A549 (cell line): ENCODE measurements around the gene NUDT1. TPM values are rescaled to one million over a fixed set of nuclear protein-coding genes. Genes with fewer than 3 reads are reported as not detected.
A peak's percentile ranks its signal among the peaks of the same experiment; 100 is the strongest.

ENCODE experiments used
- ATAC-seq, 2 experiments: fragments of 200-7000 bp in 1 of 2; fragments of >200 bp in 1 of 2; cut with Nextera tagmentation in 1 of 2; cut with Tn5 transposase in 1 of 2; 3 replicates each; pipeline versions ENCODE4 v1.8.0 to v1.9.1; 2018 to 2020; ENCODE audit warnings: mild to moderate bottlenecking in 1 of 2, moderate library complexity in 1 of 2
- CTCF ChIA-PET: fragments of 300-600 bp; sonication (Branson Sonifier 250); formaldehyde crosslinking; extraction: SDS; loops from one replicate; lab custom pipeline; 2021; ENCODE audit warnings: antibody characterized with exemption, inconsistent platforms; lab: Yijun Ruan, JAX
- POLR2A ChIA-PET: fragments of 350-600 bp; formaldehyde crosslinking; extraction: SDS; loops from one replicate; lab custom pipeline; 2021; ENCODE audit warnings: antibody characterized with exemption, inconsistent platforms; lab: Yijun Ruan, JAX
- DNase-seq, 2 experiments: peaks; one replicate each; pipeline versions ENCODE4 v3.0.0 to v3.0.0-alpha.2; 2011 to 2016; ENCODE audit warnings: low read depth in 1 of 2, low spot score in 1 of 2
- FAIRE-seq: peaks from 2 replicates; lab custom pipeline; 2011; peaks lifted over from hg19 to GRCh38; lab: Jason Lieb, UNC
- H3K27ac ChIP-seq, 2 experiments: fragments of >200 bp; sonication (Bioruptor Twin); formaldehyde crosslinking; 3 replicates each; pipeline ENCODE4 v1.5.1; 2016 to 2017
- H3K4me1 ChIP-seq: fragments of >200 bp; sonication (Bioruptor Twin); formaldehyde crosslinking; 3 replicates; pipeline ENCODE4 v1.6.1; 2016
- H3K4me2 ChIP-seq: fragments of >200 bp; sonication (Bioruptor Twin); formaldehyde crosslinking; 3 replicates; pipeline ENCODE4 v1.6.1; 2016
- H3K4me3 ChIP-seq: fragments of >200 bp; sonication (Bioruptor Twin); formaldehyde crosslinking; 3 replicates; pipeline ENCODE4 v1.5.1; 2016
- H3K9me3 ChIP-seq: fragments of >200 bp; sonication (Bioruptor Twin); formaldehyde crosslinking; 3 replicates; pipeline ENCODE4 v1.6.1; 2016
- CBX8 ChIP-seq: fragments of 200-600 bp; sonication (generic); IDR thresholded peaks from 2 replicates; pipeline ENCODE4 v1.6.1; 2016
- CHD2 ChIP-seq: fragments of 150-350 bp; IDR thresholded peaks from 2 replicates; pipeline ENCODE4 v1.6.1; 2014; ENCODE audit warnings: low read length; ENCODE audit not compliant: partially characterized antibody
- EHF ChIP-seq: fragments of 250-450 bp; sonication (Bioruptor Pico); IDR thresholded peaks from 2 replicates; pipeline ENCODE4 v1.5.0; 2020; ENCODE audit warnings: mild to moderate bottlenecking
- FOSB ChIP-seq: fragments of 250-450 bp; sonication (Bioruptor Pico); IDR thresholded peaks from 2 replicates; pipeline ENCODE4 v1.5.0; 2020; ENCODE audit warnings: mild to moderate bottlenecking, moderate library complexity
- HDAC2 ChIP-seq: fragments of 200-600 bp; sonication (generic); IDR thresholded peaks from 2 replicates; pipeline ENCODE4 v1.6.1; 2016
- JUN ChIP-seq, 2 experiments: fragments of >200 bp; sonication (Bioruptor Twin); formaldehyde crosslinking; IDR thresholded peaks; 2 replicates in 1 of 2; 3 replicates in 1 of 2; pipeline ENCODE4 v1.6.1; 2016 to 2017
- MAFK ChIP-seq: fragments of 450-650 bp; IDR thresholded peaks from 2 replicates; pipeline ENCODE4 v1.6.1; 2014; ENCODE audit not compliant: partially characterized antibody
- NPAS2 ChIP-seq: fragments of 250-450 bp; sonication (Bioruptor Pico); IDR thresholded peaks from 2 replicates; pipeline ENCODE4 v1.8.0; 2022; ENCODE audit warnings: mild to moderate bottlenecking, moderate library complexity, borderline replicate concordance
- POLR2A ChIP-seq: IDR thresholded peaks from 2 replicates; pipeline ENCODE4 v1.6.1; 2012; ENCODE audit warnings: mild to moderate bottlenecking, low read length
- RAD21 ChIP-seq, 2 experiments: fragments of >200 bp in 1 of 2; sonication (Bioruptor Twin) in 1 of 2; formaldehyde crosslinking in 1 of 2; IDR thresholded peaks in 1 of 2; conservative IDR thresholded peaks in 1 of 2; 2 replicates in 1 of 2; 3 replicates in 1 of 2; pipeline ENCODE4 v1.6.1; 2012 to 2018; ENCODE audit warnings: inconsistent platforms in 1 of 2
- RARB ChIP-seq: fragments of 250-450 bp; sonication (Bioruptor Pico); IDR thresholded peaks from 2 replicates; pipeline ENCODE4 v1.8.0; 2021; ENCODE audit warnings: mild to moderate bottlenecking, moderate library complexity
- RFX5 ChIP-seq: fragments of 450-650 bp; IDR thresholded peaks from 2 replicates; pipeline ENCODE4 v1.7.1; 2014; ENCODE audit warnings: antibody characterized with exemption, mild to moderate bottlenecking, moderate library complexity
- ZFP36 ChIP-seq: fragments of 450-650 bp; IDR thresholded peaks from 2 replicates; pipeline ENCODE4 v1.6.1; 2014; ENCODE audit warnings: borderline replicate concordance; ENCODE audit not compliant: partially characterized antibody
- ZSCAN20 ChIP-seq: fragments of 250-450 bp; sonication (Bioruptor Pico); IDR thresholded peaks from 2 replicates; pipeline ENCODE4 v1.8.0; 2022; ENCODE audit warnings: mild to moderate bottlenecking, moderate library complexity
- WGBS: methylation state at CpG from one replicate; pipeline ENCODE4 v1.1.6; 2017; ENCODE audit errors: missing lambda C conversion rate; 5-methylcytosine and 5-hydroxymethylcytosine counted together
- polyA plus RNA-seq, 4 experiments: library from polyadenylated mRNA; depleted of rRNA in 3 of 4; stranded (reverse); fragments of >200 nt; fragmentation: RNase III in 1 of 4; extraction: RNeasy Plus Mini Kit Qiagen cat#74134 plus additional on column Dnase treatment in 1 of 4; gene quantifications; 2 replicates in 3 of 4; 3 replicates in 1 of 4; pipeline ENCODE4 v1.2.3, GENCODE V29; 2011 to 2017
- TF ChIP-seq, protein P1 (sequence below): fragments of >200 bp; sonication (Bioruptor Twin); formaldehyde crosslinking; IDR thresholded peaks from 3 replicates; pipeline ENCODE4 v1.5.1; 2016
- TF ChIP-seq, protein P2 (sequence below): fragments of 200-600 bp; sonication (generic); IDR thresholded peaks from 2 replicates; pipeline ENCODE4 v1.6.1; 2016; ENCODE audit warnings: antibody characterized with exemption, mild to moderate bottlenecking, moderate library complexity
- TF ChIP-seq, protein P3 (sequence below): fragments of 250-450 bp; sonication (Bioruptor Pico); IDR thresholded peaks from 2 replicates; pipeline ENCODE4 v1.5.0; 2020; ENCODE audit warnings: low read depth, mild to moderate bottlenecking, moderate library complexity
- TF ChIP-seq, protein P4 (sequence below): fragments of 250-450 bp; sonication (Bioruptor Pico); IDR thresholded peaks from 2 replicates; pipeline ENCODE4 v1.5.0; 2021; ENCODE audit warnings: mild to moderate bottlenecking, moderate library complexity, borderline replicate concordance

The NUDT1 gene
- polyA plus RNA-seq, 2 of the 4 experiments (the other 2 are of a cell fraction) = 38.3 to 92.3 TPM

DNA sequence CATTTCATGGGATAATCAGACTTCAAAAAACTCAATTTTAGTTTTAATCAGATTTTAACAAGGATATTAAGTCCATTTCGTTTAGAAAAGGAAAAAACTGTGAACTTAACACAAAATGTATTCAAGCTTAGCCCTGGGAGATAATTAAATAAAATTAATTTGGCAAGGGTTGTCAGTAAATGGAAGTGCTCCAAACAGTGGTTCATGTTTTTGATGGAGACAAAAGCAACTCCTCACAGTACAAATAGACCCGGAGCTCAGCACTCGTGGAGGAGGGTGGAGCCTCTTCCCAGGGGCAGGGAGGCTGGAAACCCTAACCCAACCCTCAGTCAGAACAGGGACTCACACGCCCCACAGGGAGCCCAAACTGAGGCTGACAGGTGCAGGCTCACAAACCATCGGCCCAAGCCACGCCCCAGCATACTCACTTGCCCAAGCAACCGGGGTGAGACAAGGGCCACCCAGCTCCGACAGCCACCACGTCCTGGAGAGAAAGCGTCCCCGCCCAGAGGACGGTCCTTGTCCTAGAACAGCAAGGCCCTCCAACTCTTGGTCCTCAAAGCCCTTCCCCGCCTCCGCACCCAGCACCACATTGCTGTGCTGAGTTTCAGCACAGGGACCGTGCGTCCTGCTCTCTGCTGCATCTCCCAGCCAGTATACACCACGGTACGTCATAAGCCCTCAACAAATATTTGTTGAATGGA lies 49.0 kb upstream of the NUDT1 start:
- 91% methylated on average over 16 of the region's 18 CpGs for WGBS
- Histone ChIP-seq H3K4me2 (no peak overlapping the region), H3K27ac (no peak overlapping the region)
- TF ChIP-seq CBX8 = no peak
- TF ChIP-seq, protein P1, sequence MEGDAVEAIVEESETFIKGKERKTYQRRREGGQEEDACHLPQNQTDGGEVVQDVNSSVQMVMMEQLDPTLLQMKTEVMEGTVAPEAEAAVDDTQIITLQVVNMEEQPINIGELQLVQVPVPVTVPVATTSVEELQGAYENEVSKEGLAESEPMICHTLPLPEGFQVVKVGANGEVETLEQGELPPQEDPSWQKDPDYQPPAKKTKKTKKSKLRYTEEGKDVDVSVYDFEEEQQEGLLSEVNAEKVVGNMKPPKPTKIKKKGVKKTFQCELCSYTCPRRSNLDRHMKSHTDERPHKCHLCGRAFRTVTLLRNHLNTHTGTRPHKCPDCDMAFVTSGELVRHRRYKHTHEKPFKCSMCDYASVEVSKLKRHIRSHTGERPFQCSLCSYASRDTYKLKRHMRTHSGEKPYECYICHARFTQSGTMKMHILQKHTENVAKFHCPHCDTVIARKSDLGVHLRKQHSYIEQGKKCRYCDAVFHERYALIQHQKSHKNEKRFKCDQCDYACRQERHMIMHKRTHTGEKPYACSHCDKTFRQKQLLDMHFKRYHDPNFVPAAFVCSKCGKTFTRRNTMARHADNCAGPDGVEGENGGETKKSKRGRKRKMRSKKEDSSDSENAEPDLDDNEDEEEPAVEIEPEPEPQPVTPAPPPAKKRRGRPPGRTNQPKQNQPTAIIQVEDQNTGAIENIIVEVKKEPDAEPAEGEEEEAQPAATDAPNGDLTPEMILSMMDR = no peak
- TF ChIP-seq, protein P2, sequence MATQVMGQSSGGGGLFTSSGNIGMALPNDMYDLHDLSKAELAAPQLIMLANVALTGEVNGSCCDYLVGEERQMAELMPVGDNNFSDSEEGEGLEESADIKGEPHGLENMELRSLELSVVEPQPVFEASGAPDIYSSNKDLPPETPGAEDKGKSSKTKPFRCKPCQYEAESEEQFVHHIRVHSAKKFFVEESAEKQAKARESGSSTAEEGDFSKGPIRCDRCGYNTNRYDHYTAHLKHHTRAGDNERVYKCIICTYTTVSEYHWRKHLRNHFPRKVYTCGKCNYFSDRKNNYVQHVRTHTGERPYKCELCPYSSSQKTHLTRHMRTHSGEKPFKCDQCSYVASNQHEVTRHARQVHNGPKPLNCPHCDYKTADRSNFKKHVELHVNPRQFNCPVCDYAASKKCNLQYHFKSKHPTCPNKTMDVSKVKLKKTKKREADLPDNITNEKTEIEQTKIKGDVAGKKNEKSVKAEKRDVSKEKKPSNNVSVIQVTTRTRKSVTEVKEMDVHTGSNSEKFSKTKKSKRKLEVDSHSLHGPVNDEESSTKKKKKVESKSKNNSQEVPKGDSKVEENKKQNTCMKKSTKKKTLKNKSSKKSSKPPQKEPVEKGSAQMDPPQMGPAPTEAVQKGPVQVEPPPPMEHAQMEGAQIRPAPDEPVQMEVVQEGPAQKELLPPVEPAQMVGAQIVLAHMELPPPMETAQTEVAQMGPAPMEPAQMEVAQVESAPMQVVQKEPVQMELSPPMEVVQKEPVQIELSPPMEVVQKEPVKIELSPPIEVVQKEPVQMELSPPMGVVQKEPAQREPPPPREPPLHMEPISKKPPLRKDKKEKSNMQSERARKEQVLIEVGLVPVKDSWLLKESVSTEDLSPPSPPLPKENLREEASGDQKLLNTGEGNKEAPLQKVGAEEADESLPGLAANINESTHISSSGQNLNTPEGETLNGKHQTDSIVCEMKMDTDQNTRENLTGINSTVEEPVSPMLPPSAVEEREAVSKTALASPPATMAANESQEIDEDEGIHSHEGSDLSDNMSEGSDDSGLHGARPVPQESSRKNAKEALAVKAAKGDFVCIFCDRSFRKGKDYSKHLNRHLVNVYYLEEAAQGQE = no peak
- TF ChIP-seq POLR2A = no peak
- TF ChIP-seq JUN (IDR thresholded peaks at IDR 0.05) = no peak
- no peak for TF ChIP-seq MAFK
- TF ChIP-seq, protein P3, sequence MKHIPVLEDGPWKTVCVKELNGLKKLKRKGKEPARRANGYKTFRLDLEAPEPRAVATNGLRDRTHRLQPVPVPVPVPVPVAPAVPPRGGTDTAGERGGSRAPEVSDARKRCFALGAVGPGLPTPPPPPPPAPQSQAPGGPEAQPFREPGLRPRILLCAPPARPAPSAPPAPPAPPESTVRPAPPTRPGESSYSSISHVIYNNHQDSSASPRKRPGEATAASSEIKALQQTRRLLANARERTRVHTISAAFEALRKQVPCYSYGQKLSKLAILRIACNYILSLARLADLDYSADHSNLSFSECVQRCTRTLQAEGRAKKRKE (CRISPR knock-in tag) = no peak
- TF ChIP-seq HDAC2 = no peak
- no peak for TF ChIP-seq EHF
- TF ChIP-seq ZFP36 = no peak
- no peak for TF ChIP-seq ZSCAN20 (CRISPR knock-in tag)
- TF ChIP-seq, protein P4, sequence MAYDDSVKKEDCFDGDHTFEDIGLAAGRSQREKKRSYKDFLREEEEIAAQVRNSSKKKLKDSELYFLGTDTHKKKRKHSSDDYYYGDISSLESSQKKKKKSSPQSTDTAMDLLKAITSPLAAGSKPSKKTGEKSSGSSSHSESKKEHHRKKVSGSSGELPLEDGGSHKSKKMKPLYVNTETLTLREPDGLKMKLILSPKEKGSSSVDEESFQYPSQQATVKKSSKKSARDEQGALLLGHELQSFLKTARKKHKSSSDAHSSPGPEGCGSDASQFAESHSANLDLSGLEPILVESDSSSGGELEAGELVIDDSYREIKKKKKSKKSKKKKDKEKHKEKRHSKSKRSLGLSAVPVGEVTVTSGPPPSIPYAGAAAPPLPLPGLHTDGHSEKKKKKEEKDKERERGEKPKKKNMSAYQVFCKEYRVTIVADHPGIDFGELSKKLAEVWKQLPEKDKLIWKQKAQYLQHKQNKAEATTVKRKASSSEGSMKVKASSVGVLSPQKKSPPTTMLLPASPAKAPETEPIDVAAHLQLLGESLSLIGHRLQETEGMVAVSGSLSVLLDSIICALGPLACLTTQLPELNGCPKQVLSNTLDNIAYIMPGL (CRISPR knock-in tag) = no peak
- no peak for TF ChIP-seq FOSB (CRISPR knock-in tag)
- TF ChIP-seq RFX5 = no peak
- TF ChIP-seq NPAS2 (CRISPR knock-in tag) = no peak
- TF ChIP-seq RAD21 (conservative IDR thresholded peaks at IDR 0.05 in 1 of 2, IDR thresholded peaks at IDR 0.05 in 1 of 2) = no peak
- TF ChIP-seq CHD2 = no peak
- no peak for TF ChIP-seq RARB (CRISPR knock-in tag)
- TF ChIP-seq, all 56 proteins: peak for 0
- H3K9me3 ChIP-seq = peaks cover 17% of the 10 kb centered on the region
- DNase-seq (no peak), ATAC-seq (0 out of 6 replicates have a peak, but pooled peaks of 1 of the 2 experiments have one; percentile 34), FAIRE-seq (no peak)
- H3K4me1 ChIP-seq = no peaks in the 10 kb centered on the region
- POLR2A ChIA-PET = no interaction called here
- H3K4me3 ChIP-seq = no peak overlapping the region
- CTCF ChIA-PET = no interaction called here
